ENCODE results near the gene MARCHF6. TPM values are rescaled to one million over a fixed set of nuclear protein-coding genes. Genes with fewer than 3 reads are reported as not detected.
A peak's percentile ranks its signal among the peaks of the same experiment; 100 is the strongest.

MARCHF6 gene
- total and polyA plus RNA-seq, 9 of the 15 experiments (the other 6 are each of a cell fraction or from before 2014, with no cell fraction given), result 74.1 to 456 (median 116) TPM

DNA sequence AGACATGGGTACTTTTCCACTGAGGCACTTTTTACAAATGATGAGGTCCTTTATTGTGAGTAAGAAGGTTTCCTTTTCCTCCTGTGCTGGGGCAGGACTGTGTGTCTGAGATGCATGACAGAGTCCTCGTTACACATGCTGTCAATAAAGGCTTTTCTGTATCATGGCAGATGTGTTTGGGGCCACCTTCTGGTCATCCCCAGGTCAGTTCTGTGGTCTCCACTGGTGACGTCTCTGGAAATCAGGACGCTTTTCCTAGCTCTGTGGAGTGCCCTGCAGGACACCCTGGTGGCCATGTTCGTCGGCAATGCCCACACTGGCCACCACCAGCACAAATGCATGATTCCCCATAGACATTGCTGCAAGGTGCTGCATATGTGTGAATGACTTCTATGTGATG is 48.6 kb upstream of the MARCHF6 start (continued):
- TF ChIP-seq THRA (IDR thresholded peaks at IDR 0.05) (no peak), ZNF23 (CRISPR knock-in tag; IDR thresholded peaks at IDR 0.05) (no peak), EHMT2 (IDR thresholded peaks at IDR 0.05) (no peak), PRMT5 (CRISPR knock-in tag; IDR thresholded peaks at IDR 0.05) (no peak), SAFB2 (IDR thresholded peaks at IDR 0.05; ENCODE audit: borderline replicate concordance, low read depth, low read length, severe bottlenecking) (no peak), MAFG (tag; conservative IDR thresholded peaks at IDR 0.05) (no peak), GTF2A2 (tag; IDR thresholded peaks at IDR 0.05) (no peak), KLF10 (CRISPR knock-in tag; IDR thresholded peaks at IDR 0.05) (no peak), NFE2L1 (tag; IDR thresholded peaks at IDR 0.05; ENCODE audit: borderline replicate concordance, low read depth) (no peak), ZHX1 (conservative IDR thresholded peaks at IDR 0.05; ENCODE audit: low read length) (no peak), ZNF699 (CRISPR knock-in tag; IDR thresholded peaks at IDR 0.05; ENCODE audit: insufficient replicate concordance) (no peak), FIP1L1 (IDR thresholded peaks at IDR 0.05; ENCODE audit: low read depth, low read length, poor library complexity, severe bottlenecking) (no peak), MYC (IDR thresholded peaks at IDR 0.05; ENCODE audit: low read depth, low read length) (peak; percentile 76), MYC (CRISPR knock-in tag; IDR thresholded peaks at IDR 0.05; ENCODE audit: borderline replicate concordance, low read depth) (no peak), ZNF668 (CRISPR knock-in tag; IDR thresholded peaks at IDR 0.05) (0 out of 2 replicates have a peak, but pooled peaks have one; percentile 58), SLC30A9 (CRISPR knock-in tag; IDR thresholded peaks at IDR 0.05) (no peak), ZNF655 (CRISPR knock-in tag; IDR thresholded peaks at IDR 0.05) (no peak), ZNF431 (CRISPR knock-in tag; IDR thresholded peaks at IDR 0.05) (no peak), SMAD1 (IDR thresholded peaks at IDR 0.05; ENCODE audit: low read depth, low read length, partially characterized antibody) (no peak)
- TF ChIP-seq, protein P1, sequence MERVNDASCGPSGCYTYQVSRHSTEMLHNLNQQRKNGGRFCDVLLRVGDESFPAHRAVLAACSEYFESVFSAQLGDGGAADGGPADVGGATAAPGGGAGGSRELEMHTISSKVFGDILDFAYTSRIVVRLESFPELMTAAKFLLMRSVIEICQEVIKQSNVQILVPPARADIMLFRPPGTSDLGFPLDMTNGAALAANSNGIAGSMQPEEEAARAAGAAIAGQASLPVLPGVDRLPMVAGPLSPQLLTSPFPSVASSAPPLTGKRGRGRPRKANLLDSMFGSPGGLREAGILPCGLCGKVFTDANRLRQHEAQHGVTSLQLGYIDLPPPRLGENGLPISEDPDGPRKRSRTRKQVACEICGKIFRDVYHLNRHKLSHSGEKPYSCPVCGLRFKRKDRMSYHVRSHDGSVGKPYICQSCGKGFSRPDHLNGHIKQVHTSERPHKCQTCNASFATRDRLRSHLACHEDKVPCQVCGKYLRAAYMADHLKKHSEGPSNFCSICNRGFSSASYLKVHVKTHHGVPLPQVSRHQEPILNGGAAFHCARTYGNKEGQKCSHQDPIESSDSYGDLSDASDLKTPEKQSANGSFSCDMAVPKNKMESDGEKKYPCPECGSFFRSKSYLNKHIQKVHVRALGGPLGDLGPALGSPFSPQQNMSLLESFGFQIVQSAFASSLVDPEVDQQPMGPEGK (CRISPR knock-in tag; IDR thresholded peaks at IDR 0.05; ENCODE audit: borderline replicate concordance), result no peak
- TF ChIP-seq, protein P2, sequence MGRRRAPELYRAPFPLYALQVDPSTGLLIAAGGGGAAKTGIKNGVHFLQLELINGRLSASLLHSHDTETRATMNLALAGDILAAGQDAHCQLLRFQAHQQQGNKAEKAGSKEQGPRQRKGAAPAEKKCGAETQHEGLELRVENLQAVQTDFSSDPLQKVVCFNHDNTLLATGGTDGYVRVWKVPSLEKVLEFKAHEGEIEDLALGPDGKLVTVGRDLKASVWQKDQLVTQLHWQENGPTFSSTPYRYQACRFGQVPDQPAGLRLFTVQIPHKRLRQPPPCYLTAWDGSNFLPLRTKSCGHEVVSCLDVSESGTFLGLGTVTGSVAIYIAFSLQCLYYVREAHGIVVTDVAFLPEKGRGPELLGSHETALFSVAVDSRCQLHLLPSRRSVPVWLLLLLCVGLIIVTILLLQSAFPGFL (CRISPR knock-in tag; IDR thresholded peaks at IDR 0.05), result no peak
